Activated T-cell treated with anti-CD3 and anti-CD28 coated beads, Interleukin-2, amount 50 U/mL, for 24 hours (primary cell): ENCODE results near the gene ADCY3.

ENCODE experiments used
- DNase-seq: peaks from one replicate; pipeline ENCODE4 v3.0.0-alpha.2; 2020
- H3K27ac Mint-ChIP-seq: 2 replicates; pipeline ENCODE4 v1.8.0; 2020; ENCODE audit warnings: mild to moderate bottlenecking, mixed read lengths
- H3K27me3 Mint-ChIP-seq: 2 replicates; pipeline ENCODE4 v1.8.0; 2020; ENCODE audit warnings: mixed read lengths
- H3K36me3 Mint-ChIP-seq: 2 replicates; pipeline ENCODE4 v1.8.0; 2020; ENCODE audit warnings: low read depth, mixed read lengths
- H3K4me1 Mint-ChIP-seq: 2 replicates; pipeline ENCODE4 v1.8.0; 2020; ENCODE audit warnings: low read depth, mixed read lengths
- H3K4me3 Mint-ChIP-seq: 2 replicates; pipeline ENCODE4 v1.8.0; 2020; ENCODE audit warnings: mild to moderate bottlenecking, moderate library complexity, mixed read lengths
- H3K9me3 Mint-ChIP-seq: 2 replicates; pipeline ENCODE4 v1.8.0; 2020; ENCODE audit warnings: mixed read lengths

The ADCY3 gene

DNA sequence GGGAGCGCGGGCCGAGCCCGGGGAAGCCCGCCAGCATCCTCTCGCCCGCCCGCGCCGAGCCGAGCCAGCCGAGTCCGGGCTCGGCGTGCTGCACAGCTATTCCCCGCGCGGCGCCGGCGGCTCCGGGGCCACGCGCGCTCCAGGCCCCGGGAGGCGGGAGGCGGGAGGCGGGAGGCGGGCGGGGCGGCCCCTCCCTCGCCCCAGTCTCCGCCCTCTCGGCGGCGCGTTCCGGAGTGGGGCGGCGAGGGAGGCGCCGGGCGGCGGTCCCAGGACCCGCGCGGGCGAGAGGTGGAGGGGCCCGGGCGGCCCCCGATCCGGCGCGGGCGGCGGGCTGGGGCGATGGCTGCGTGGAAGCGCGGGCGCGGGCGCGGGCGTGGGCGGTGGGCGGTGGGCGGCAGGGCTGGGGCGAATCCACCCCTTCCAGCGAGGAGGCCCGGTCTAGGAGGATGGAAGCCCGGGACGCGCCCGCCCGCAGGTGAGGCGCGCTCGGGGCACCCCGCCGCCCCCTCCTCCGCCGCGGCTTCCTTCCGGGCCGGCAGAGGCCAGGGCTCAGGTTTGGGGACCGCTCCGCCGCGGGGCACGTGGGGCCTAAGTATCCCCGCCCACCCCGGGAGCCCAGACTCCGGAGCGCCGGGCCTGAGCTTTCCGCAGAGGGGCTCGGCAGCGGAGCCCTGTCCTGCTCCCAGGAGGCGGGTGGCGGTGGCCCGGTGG, at the start of gene ADCY3:
Gene ADCY3 (minus strand): TSS at position 140 of the 711 bp plus-strand sequence. CDS start 1,250 bp downstream, outside the sequence.
- no peaks in the 10 kb centered on the region for H3K27me3 Mint-ChIP-seq
- H3K9me3 Mint-ChIP-seq, result no peaks in the 10 kb centered on the region
- DNase-seq, result peak; percentile 79
- H3K36me3 Mint-ChIP-seq, result peaks cover 40% of the 10 kb centered on the region
- H3K27ac Mint-ChIP-seq, result peak within 1 kb of the TSS; percentile 96
- H3K4me3 Mint-ChIP-seq, result peak within 1 kb of the TSS; percentile 96
- peaks cover 35% of the 10 kb centered on the region for H3K4me1 Mint-ChIP-seq

GRCh38 chr2:24969784-24970183, 49.7 kb upstream of the ADCY3 start:
- Mint-ChIP-seq H3K36me3 (peaks cover 43% of the 10 kb centered on the region), H3K27me3 (no peaks in the 10 kb centered on the region), H3K4me3 (peak overlapping the region; percentile 95), H3K4me1 (peaks cover 22% of the 10 kb centered on the region), H3K27ac (no peak overlapping the region), H3K9me3 (no peaks in the 10 kb centered on the region)
- DNase-seq, result no peak

DNA sequence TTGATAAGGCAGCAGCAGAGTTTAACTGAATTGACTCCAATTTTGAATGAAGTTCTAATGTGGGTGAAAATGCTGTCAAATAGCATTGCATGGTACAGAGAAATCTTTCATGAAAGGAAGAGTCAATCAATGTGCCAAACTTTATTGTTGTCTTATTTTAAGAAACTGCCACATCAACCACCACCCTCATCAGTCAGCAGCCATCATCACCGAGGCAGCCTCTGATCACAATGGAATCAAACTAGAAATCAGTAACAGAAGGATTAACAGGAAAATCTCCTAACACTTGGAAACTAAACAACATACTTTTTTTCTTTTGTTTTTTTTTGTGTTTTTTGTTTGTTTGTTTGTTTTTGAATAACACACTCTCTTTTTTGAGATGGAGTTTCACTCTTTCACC, 41.9 kb upstream of the ADCY3 start:
- DNase-seq, result no peak
- no peak overlapping the region for H3K4me3 Mint-ChIP-seq
- no peaks in the 10 kb centered on the region for H3K27me3 Mint-ChIP-seq
- H3K36me3 Mint-ChIP-seq, result peaks cover 93% of the 10 kb centered on the region
- H3K4me1 Mint-ChIP-seq, result peaks cover 12% of the 10 kb centered on the region
- H3K9me3 Mint-ChIP-seq, result no peaks in the 10 kb centered on the region
- no peak overlapping the region for H3K27ac Mint-ChIP-seq

DNA sequence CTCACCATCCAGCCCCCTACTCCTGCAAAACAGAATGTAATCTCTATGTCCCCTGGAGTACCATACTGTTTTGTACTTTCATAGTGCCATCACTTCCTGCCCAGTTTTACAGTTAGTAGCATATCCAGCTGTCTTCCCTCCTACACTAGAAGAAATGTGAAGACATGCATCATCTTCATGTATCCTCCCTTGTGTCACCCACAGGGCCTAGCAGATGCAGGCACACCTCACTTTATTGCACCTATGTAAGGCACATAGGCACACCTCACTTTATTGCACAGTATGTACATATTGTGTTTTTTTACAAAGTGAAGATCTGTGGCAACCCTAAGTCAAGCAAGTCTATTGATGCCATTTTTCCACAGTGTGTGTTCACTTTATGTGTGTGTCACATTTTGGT, 39.7 kb upstream of the ADCY3 start:
- no peaks in the 10 kb centered on the region for H3K27me3 Mint-ChIP-seq
- peaks cover 96% of the 10 kb centered on the region for H3K36me3 Mint-ChIP-seq
- H3K4me3 Mint-ChIP-seq, result no peak overlapping the region
- H3K27ac Mint-ChIP-seq, result peak overlapping the region; percentile 10
- peaks cover 12% of the 10 kb centered on the region for H3K4me1 Mint-ChIP-seq
- peaks cover 11% of the 10 kb centered on the region for H3K9me3 Mint-ChIP-seq
- DNase-seq, result no peak

DNA sequence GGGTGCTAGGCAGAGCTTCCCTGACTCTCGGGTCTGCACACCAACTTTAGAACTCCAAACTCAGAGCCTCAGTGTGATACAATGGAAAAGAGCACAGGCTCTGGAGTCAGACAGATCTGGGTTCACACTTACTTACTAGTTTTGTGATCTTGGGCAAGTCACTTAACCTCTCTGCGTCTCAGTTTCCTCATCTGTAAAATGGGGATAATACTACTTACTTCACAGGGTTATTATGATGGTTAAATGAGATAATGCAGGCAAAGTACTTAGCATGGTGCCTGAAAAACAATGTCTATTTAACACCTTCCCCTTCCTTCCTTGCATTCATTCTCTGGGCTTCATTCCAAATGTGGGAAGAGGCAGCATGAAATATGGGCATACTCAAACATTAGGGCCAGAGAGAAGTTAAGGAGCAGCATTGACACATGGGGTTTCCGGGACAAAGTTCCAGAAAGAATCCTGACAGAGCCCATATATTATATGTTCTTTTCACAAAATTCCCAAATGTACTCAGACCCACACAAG, 38.4 kb upstream of the ADCY3 start:
- Mint-ChIP-seq H3K27ac (no peak overlapping the region), H3K27me3 (no peaks in the 10 kb centered on the region), H3K4me1 (peaks cover 12% of the 10 kb centered on the region), H3K4me3 (no peak overlapping the region), H3K36me3 (peaks cover 96% of the 10 kb centered on the region), H3K9me3 (peaks cover 11% of the 10 kb centered on the region)
- DNase-seq, result no peak

GRCh38 chr2:24957976-24958375, 37.9 kb upstream of the ADCY3 start:
- no peak for DNase-seq
- H3K36me3 Mint-ChIP-seq, result peaks cover 94% of the 10 kb centered on the region
- no peaks in the 10 kb centered on the region for H3K27me3 Mint-ChIP-seq
- peaks cover 12% of the 10 kb centered on the region for H3K4me1 Mint-ChIP-seq
- no peak overlapping the region for H3K27ac Mint-ChIP-seq
- peaks cover 11% of the 10 kb centered on the region for H3K9me3 Mint-ChIP-seq
- no peak overlapping the region for H3K4me3 Mint-ChIP-seq

DNA sequence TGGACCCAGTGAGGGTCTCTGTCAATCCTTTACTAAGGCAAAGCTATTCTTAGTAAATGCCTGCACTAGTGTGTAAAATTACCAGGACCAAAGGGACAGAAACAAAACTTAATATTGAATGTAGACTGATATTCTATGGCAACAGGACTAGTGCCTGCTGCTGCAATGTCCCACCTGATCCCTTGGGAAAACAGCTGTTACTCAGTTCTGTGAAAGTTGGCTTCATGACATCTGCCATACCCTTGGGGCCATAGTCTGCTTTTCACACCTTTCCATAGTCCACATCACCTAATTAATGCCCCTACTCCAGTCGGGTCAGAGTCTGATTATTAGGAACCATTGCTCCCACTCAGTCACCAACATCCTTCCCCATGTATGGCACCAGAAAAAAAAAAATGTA, 37.2 kb upstream of the ADCY3 start:
- Mint-ChIP-seq H3K27ac (no peak overlapping the region), H3K9me3 (peaks cover 11% of the 10 kb centered on the region), H3K27me3 (no peaks in the 10 kb centered on the region), H3K4me3 (no peak overlapping the region), H3K4me1 (peaks cover 12% of the 10 kb centered on the region), H3K36me3 (peaks cover 94% of the 10 kb centered on the region)
- DNase-seq, result no peak

- Mint-ChIP-seq H3K9me3 (peaks cover 11% of the 10 kb centered on the region), H3K27ac (no peak overlapping the region), H3K36me3 (peaks cover 94% of the 10 kb centered on the region), H3K27me3 (no peaks in the 10 kb centered on the region), H3K4me1 (peaks cover 12% of the 10 kb centered on the region), H3K4me3 (no peak overlapping the region)
- no peak for DNase-seq
Observed at GRCh38 chr2:24955921-24956320, 35.9 kb upstream of the ADCY3 start.

DNA sequence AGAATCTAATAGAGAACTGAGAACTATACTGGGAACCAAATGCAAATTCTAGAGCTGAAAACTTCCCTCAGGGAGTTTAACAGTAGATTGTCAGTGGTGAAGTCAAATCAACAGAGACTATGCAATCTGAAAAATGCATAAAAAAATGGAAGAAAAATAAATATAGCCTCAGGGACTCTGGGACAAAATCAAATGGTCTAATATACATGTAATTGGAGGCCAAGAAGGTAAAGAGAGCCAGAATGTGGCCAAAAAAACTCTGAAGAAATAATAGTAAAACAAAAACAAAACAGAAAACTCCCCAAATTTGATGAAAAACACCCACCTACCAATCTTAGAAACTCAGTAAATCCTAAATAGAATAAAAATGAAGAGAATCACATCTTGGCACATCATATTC, 35.2 kb upstream of the ADCY3 start:
- peaks cover 90% of the 10 kb centered on the region for H3K36me3 Mint-ChIP-seq
- peaks cover 7% of the 10 kb centered on the region for H3K4me1 Mint-ChIP-seq
- H3K4me3 Mint-ChIP-seq, result no peak overlapping the region
- no peaks in the 10 kb centered on the region for H3K27me3 Mint-ChIP-seq
- no peak overlapping the region for H3K27ac Mint-ChIP-seq
- H3K9me3 Mint-ChIP-seq, result peaks cover 11% of the 10 kb centered on the region
- DNase-seq, result no peak

- H3K27me3 Mint-ChIP-seq, result no peaks in the 10 kb centered on the region
- H3K27ac Mint-ChIP-seq, result no peak overlapping the region
- no peak for DNase-seq
- H3K9me3 Mint-ChIP-seq, result peaks cover 3% of the 10 kb centered on the region
- H3K4me3 Mint-ChIP-seq, result no peak overlapping the region
- no peaks in the 10 kb centered on the region for H3K4me1 Mint-ChIP-seq
- peaks cover 79% of the 10 kb centered on the region for H3K36me3 Mint-ChIP-seq
Observed at GRCh38 chr2:24950102-24950501, 30.1 kb upstream of the ADCY3 start.

GRCh38 chr2:24948506-24948905, 28.5 kb upstream of the ADCY3 start:
- no peaks in the 10 kb centered on the region for H3K9me3 Mint-ChIP-seq
- H3K36me3 Mint-ChIP-seq, result peaks cover 69% of the 10 kb centered on the region
- no peaks in the 10 kb centered on the region for H3K27me3 Mint-ChIP-seq
- H3K27ac Mint-ChIP-seq, result no peak overlapping the region
- no peak for DNase-seq
- H3K4me3 Mint-ChIP-seq, result no peak overlapping the region
- no peaks in the 10 kb centered on the region for H3K4me1 Mint-ChIP-seq

GRCh38 chr2:24947561-24948157, 27.6 kb upstream of the ADCY3 start:
- peaks cover 67% of the 10 kb centered on the region for H3K36me3 Mint-ChIP-seq
- no peaks in the 10 kb centered on the region for H3K4me1 Mint-ChIP-seq
- H3K27ac Mint-ChIP-seq, result peak overlapping the region; percentile 7

DNA sequence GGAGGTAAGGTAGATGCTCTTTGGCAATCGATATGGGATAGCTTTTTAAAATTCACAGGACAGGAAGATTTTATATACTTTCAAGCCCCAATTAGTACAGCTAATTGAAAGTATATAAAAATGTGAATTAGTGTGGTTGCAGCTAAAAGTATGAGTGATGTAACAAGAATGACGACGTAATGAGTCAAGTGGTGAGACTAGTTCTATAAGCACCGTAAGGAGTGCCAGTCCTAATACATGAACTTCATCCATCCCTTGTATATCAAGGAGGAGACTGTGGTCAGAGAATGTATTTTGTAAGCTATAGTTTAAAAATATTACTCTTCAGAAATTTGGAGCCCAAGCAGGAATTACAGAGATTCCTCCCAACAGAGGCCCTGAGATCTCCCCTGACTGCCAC, 25.9 kb upstream of the ADCY3 start:
- H3K27ac Mint-ChIP-seq, result peak overlapping the region; percentile 46
- no peak overlapping the region for H3K4me3 Mint-ChIP-seq
- DNase-seq, result no peak
- H3K9me3 Mint-ChIP-seq, result no peaks in the 10 kb centered on the region
- H3K36me3 Mint-ChIP-seq, result peaks cover 51% of the 10 kb centered on the region
- H3K4me1 Mint-ChIP-seq, result no peaks in the 10 kb centered on the region
- no peaks in the 10 kb centered on the region for H3K27me3 Mint-ChIP-seq

More at GRCh38 chr2:24947561-24948157, 27.6 kb upstream of the ADCY3 start:
- H3K4me3 Mint-ChIP-seq, result no peak overlapping the region
- H3K27me3 Mint-ChIP-seq, result no peaks in the 10 kb centered on the region
- no peak for DNase-seq
- H3K9me3 Mint-ChIP-seq, result no peaks in the 10 kb centered on the region

DNA sequence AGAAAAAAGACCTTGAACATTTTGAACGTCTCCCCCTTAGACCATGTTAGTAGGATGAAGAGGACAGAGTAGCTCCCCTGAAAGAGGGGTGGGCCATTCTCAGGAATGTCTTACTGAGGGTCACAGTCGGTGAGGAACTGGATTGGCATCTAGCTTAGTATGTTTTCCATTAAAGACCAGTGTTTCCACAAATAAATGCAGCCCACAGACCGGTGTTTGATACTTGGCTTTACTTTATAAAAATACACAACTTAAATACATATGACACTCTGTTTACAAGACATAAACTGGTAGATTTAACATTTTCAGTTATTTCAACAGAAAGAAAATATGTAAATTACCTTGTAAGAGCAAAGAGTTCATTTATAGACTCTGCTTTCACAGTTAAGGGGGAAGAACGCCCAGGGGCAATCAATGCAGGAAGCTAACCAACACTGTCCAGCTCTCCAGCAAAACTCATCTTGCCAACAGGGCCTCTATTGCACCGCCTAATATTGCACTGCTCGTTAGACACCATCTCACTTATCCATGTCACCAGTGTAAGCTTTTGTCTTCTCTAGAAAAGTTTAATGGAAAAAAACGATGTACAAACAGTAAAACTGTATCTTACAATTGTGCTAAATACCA, 23.5 kb upstream of the ADCY3 start:
- no peak for DNase-seq
- H3K27me3 Mint-ChIP-seq, result no peaks in the 10 kb centered on the region
- peaks cover 39% of the 10 kb centered on the region for H3K36me3 Mint-ChIP-seq
- H3K27ac Mint-ChIP-seq, result no peak overlapping the region
- no peaks in the 10 kb centered on the region for H3K9me3 Mint-ChIP-seq
- H3K4me3 Mint-ChIP-seq, result no peak overlapping the region
- H3K4me1 Mint-ChIP-seq, result no peaks in the 10 kb centered on the region

- Mint-ChIP-seq H3K36me3 (peaks cover 4% of the 10 kb centered on the region), H3K27ac (no peak overlapping the region), H3K4me1 (no peaks in the 10 kb centered on the region), H3K4me3 (no peak overlapping the region), H3K9me3 (no peaks in the 10 kb centered on the region), H3K27me3 (no peaks in the 10 kb centered on the region)
- no peak for DNase-seq
Observed at GRCh38 chr2:24939353-24939752, 19.3 kb upstream of the ADCY3 start.
